ENCODE measurements around the gene KRT16. TPM values are rescaled to one million over a fixed set of nuclear protein-coding genes. Genes with fewer than 3 reads are reported as not detected.

The KRT16 gene
- total and polyA plus RNA-seq, 10 of the 15 experiments (the other 5 are each of a cell fraction or from before 2014, with no cell fraction given): 0.07 TPM; not detected in 9

GRCh38 chr17:41613277-41614082 is 913 bp upstream of the KRT16 start:
- intact Hi-C loops (cut with micrococcal nuclease; ENCODE audit: unreplicated experiment) (no loop called here), in situ Hi-C loops (cut with MboI) (no loop called here)
- no peaks in the 10 kb centered on the region for H3K4me1 ChIP-seq (ENCODE audit: control insufficient read depth, insufficient read depth, low read length)
- CTCF ChIA-PET: no interaction called here
- H4K20me1 ChIP-seq (ENCODE audit: control insufficient read depth, insufficient read depth): no peaks in the 10 kb centered on the region
- H2AFZ ChIP-seq (ENCODE audit: control insufficient read depth, low read depth, low read length): no peak overlapping the region
- WGBS (ENCODE audit: insufficient coverage, insufficient replicate concordance, low lambda C conversion rate, missing lambda C conversion rate): 20% methylated on average over 7 of the region's 11 CpGs
- no peak overlapping the region for H3K4me2 ChIP-seq (ENCODE audit: control insufficient read depth, insufficient read depth)
- SMC1A ChIA-PET (ENCODE audit: uncharacterized antibody, unreplicated experiment): no interaction called here
- DNase-seq (ENCODE audit: low read depth, low spot score) (no peak), FAIRE-seq (no peak), ATAC-seq (no peak)
- no peaks in the 10 kb centered on the region for H3K79me2 ChIP-seq (ENCODE audit: control insufficient read depth, insufficient read depth, low read length)
- H3K27me3 ChIP-seq (replicated peaks in 1 of 2; ENCODE audit: control insufficient read depth in 2 of 2, insufficient read depth in 2 of 2, low read length in 1 of 2): peaks cover 0 to 2% of the 10 kb centered on the region in 2 experiments; a peak in 2 of 4 replicates
- H3K27ac ChIP-seq (ENCODE audit: control insufficient read depth, insufficient read depth): no peak overlapping the region
- no peaks in the 10 kb centered on the region for H3K36me3 ChIP-seq (ENCODE audit: control insufficient read depth in 2 of 2, insufficient read depth in 2 of 2, low read length in 1 of 2)
- H3K4me3 ChIP-seq: no peak overlapping the region
- POLR2A ChIA-PET: no interaction called here
- no peaks in the 10 kb centered on the region for H3K9me3 ChIP-seq (replicated peaks; ENCODE audit: control insufficient read depth, insufficient read depth, low read length)
- no peak overlapping the region for H3K9ac ChIP-seq (ENCODE audit: control insufficient read depth, insufficient read depth, low read length)
- RAD21 ChIA-PET (ENCODE audit: unreplicated experiment): no interaction called here
- no TSS peak for BruUV-seq (replicated peaks)
- TF ChIP-seq EZH2 (IDR thresholded peaks at IDR 0.05; ENCODE audit: borderline replicate concordance, control insufficient read depth, low read depth, low read length) (no peak), SMAD5 (IDR thresholded peaks at IDR 0.05; ENCODE audit: low read depth) (no peak), POLR2AphosphoS5 (IDR thresholded peaks at IDR 0.05; ENCODE audit: low read length) (no peak), SMARCA5 (IDR thresholded peaks at IDR 0.05) (no peak), REST (IDR thresholded peaks at IDR 0.05; ENCODE audit: low read depth, low read length) (no peak), CHD2 (IDR thresholded peaks at IDR 0.05; ENCODE audit: borderline replicate concordance, low read depth, low read length) (no peak), YY1 (IDR thresholded peaks at IDR 0.05; ENCODE audit: low read depth, low read length) (no peak), ZBTB11 (CRISPR knock-in tag; IDR thresholded peaks at IDR 0.05) (no peak), BCL11A (IDR thresholded peaks at IDR 0.05; ENCODE audit: low read depth, low read length) (no peak), GABPA (IDR thresholded peaks at IDR 0.05; ENCODE audit: low read depth) (no peak), EGR1 (IDR thresholded peaks at IDR 0.05; ENCODE audit: borderline replicate concordance in 1 of 2, low read depth in 2 of 2, low read length in 2 of 2) (no peak), SUPT20H (IDR thresholded peaks at IDR 0.05; ENCODE audit: borderline replicate concordance, control insufficient read depth, low read depth, low read length) (no peak), FOXK2 (IDR thresholded peaks at IDR 0.05) (no peak), ATF3 (IDR thresholded peaks at IDR 0.05; ENCODE audit: borderline replicate concordance, extremely low read depth, low read depth, low read length) (no peak)
